K562 (cell line): ENCODE measurements around the gene CCP110. TPM values are rescaled to one million over a fixed set of nuclear protein-coding genes. Genes with fewer than 3 reads are reported as not detected.

Experiments
- CHAMP1 ChIP-seq: fragments of 450-650 bp; IDR thresholded peaks from 2 replicates; pipeline ENCODE4 v1.6.1; 2016; ENCODE audit warnings: mild to moderate bottlenecking
- DDX20 ChIP-seq: fragments of 450-650 bp; IDR thresholded peaks from 2 replicates; pipeline ENCODE4 v1.6.1; 2016; ENCODE audit warnings: missing genetic modification characterization, low read depth, mild to moderate bottlenecking, missing compliant biosample characterization, moderate library complexity
- DIDO1 ChIP-seq: fragments of 450-650 bp; IDR thresholded peaks from 2 replicates; pipeline ENCODE4 v1.6.1; 2016; ENCODE audit warnings: low read depth, missing biosample characterization, missing genetic modification characterization
- FOXK1 ChIP-seq: sonication (generic); formaldehyde crosslinking; IDR thresholded peaks from 2 replicates; pipeline ENCODE4 v1.8.0; 2022; ENCODE audit warnings: missing genetic modification reagents, mild to moderate bottlenecking, borderline replicate concordance
- HCFC1 ChIP-seq: IDR thresholded peaks from 2 replicates; pipeline ENCODE4 v1.6.1; 2012; ENCODE audit warnings: low read depth, low read length, improper control_type of control experiment
- HES1 ChIP-seq: fragments of 450-650 bp; IDR thresholded peaks from 2 replicates; pipeline ENCODE4 v1.6.1; 2016; ENCODE audit warnings: low read depth, mild to moderate bottlenecking, moderate library complexity
- KLF13 ChIP-seq: fragments of 450-650 bp; IDR thresholded peaks from 2 replicates; pipeline ENCODE4 v1.6.1; 2016; ENCODE audit warnings: missing genetic modification characterization, low read depth, mild to moderate bottlenecking, missing compliant biosample characterization, moderate library complexity, borderline replicate concordance
- KLF16 ChIP-seq: IDR thresholded peaks from 2 replicates; pipeline ENCODE4 v1.6.1; 2016; ENCODE audit warnings: antibody characterized with exemption
- PKNOX1 ChIP-seq: fragments of 450-650 bp; IDR thresholded peaks from 2 replicates; pipeline ENCODE4 v1.6.1; 2016
- POLR2AphosphoS5 ChIP-seq: IDR thresholded peaks from 2 replicates; pipeline ENCODE4 v1.6.1; 2011; ENCODE audit warnings: mild to moderate bottlenecking, low read depth, low read length, moderate library complexity; ENCODE audit not compliant: control insufficient read depth, insufficient read depth
- RAD51 ChIP-seq: fragments of 450-650 bp; IDR thresholded peaks from 2 replicates; pipeline ENCODE4 v1.7.1; 2016; ENCODE audit warnings: low read depth, mild to moderate bottlenecking, borderline replicate concordance
- RBM34 ChIP-seq: fragments of 200-400 bp; formaldehyde crosslinking; IDR thresholded peaks from 2 replicates; pipeline ENCODE4 v1.6.1; 2018; ENCODE audit warnings: low read length, borderline replicate concordance; ENCODE audit not compliant: insufficient read depth
- RCOR1 ChIP-seq, 2 experiments: IDR thresholded peaks; 2 replicates each; pipeline ENCODE4 v1.6.1; 2012; ENCODE audit warnings: low read depth in 2 of 2, low read length in 2 of 2, borderline replicate concordance in 1 of 2, improper control_type of control experiment in 1 of 2
- RUNX1 ChIP-seq: sonication (generic); IDR thresholded peaks from 2 replicates; pipeline ENCODE4 v1.6.1; 2016; ENCODE audit warnings: antibody characterized with exemption, low read depth
- SRF ChIP-seq, 2 experiments: fragments of 250-450, 450-650 bp in 1 of 2; sonication (Bioruptor Pico) in 1 of 2; sonication (generic) in 1 of 2; formaldehyde crosslinking; IDR thresholded peaks; 2 replicates each; pipeline versions ENCODE4 v1.5.0 to v1.5.1; 2020 to 2022; ENCODE audit warnings: mild to moderate bottlenecking in 1 of 2, missing genetic modification reagents in 1 of 2
- ZBTB2 ChIP-seq: fragments of 450-650 bp; IDR thresholded peaks from 2 replicates; pipeline ENCODE4 v1.6.1; 2016; ENCODE audit warnings: antibody characterized with exemption
- ZNF639 ChIP-seq, 2 experiments: fragments of 200-800 bp in 1 of 2; sonication (Bioruptor generic) in 1 of 2; sonication (generic) in 1 of 2; formaldehyde crosslinking in 1 of 2; IDR thresholded peaks in 1 of 2; conservative IDR thresholded peaks in 1 of 2; 2 replicates each; pipeline versions ENCODE4 v1.5.0 to v1.6.1; 2016 to 2020; ENCODE audit warnings: missing compliant biosample characterization in 1 of 2, missing genetic modification characterization in 1 of 2, missing genetic modification reagents in 1 of 2
- ZNF695 ChIP-seq: fragments of 450-650 bp; formaldehyde crosslinking; IDR thresholded peaks from 2 replicates; pipeline ENCODE4 v1.4.0; 2020; ENCODE audit warnings: mild to moderate bottlenecking, moderate library complexity
- polyA plus RNA-seq, 8 experiments: library from polyadenylated mRNA; depleted of rRNA in 4 of 8; stranded (reverse) in 5 of 8; unstranded in 3 of 8; fragments of >200 nt; fragmentation: Nextera tagmentation in 2 of 8; fragmentation: Illumina TruSeq in 1 of 8; extraction: Ambion mirVana in 2 of 8; extraction: Trizol in 1 of 8; gene quantifications; 2 replicates each; pipeline versions ENCODE4 v1.2.1 to v1.2.3, GENCODE V29; 2011 to 2014; ENCODE audit warnings: inconsistent platforms in 1 of 8, missing spikeins in 1 of 8
- total RNA-seq, 7 experiments: library from RNA; depleted of rRNA in 6 of 7; stranded (reverse); fragments of >200 nt in 6 of 7; fragmentation: Illumina TruSeq in 2 of 7; extraction: Trizol in 2 of 7; gene quantifications; 2 replicates each; pipeline versions ENCODE4 v1.2.1 to v1.2.3, GENCODE V29; 2011 to 2021; ENCODE audit warnings: low replicate concordance in 1 of 7

CCP110 gene
- total and polyA plus RNA-seq, 9 of the 15 experiments (the other 6 are each of a cell fraction or from before 2014, with no cell fraction given), result 3.5 to 16.1 (median 12.1) TPM

- 0 out of 2 replicates have a peak, but pooled peaks have one; percentile 13 for TF ChIP-seq CHAMP1
- TF ChIP-seq RCOR1 (IDR thresholded peaks at IDR 0.05; ENCODE audit: borderline replicate concordance in 1 of 2, low read depth in 2 of 2, low read length in 2 of 2), result 0 out of 4 replicates have a peak, but pooled peaks of 1 of the 2 experiments have one; percentile 2
- peak; percentile 88 for TF ChIP-seq RAD51
- TF ChIP-seq POLR2AphosphoS5, result peak; percentile 56
- TF ChIP-seq ZNF695 (CRISPR knock-in tag), result no peak
- peak; percentile 72; the same call in 1 of the 2 replicates for TF ChIP-seq ZBTB2
- peak in 1 of 2 experiments; percentile 84; a peak in 2 of 4 replicates for TF ChIP-seq ZNF639 (CRISPR knock-in tag; conservative IDR thresholded peaks at IDR 0.05 in 1 of 2, IDR thresholded peaks at IDR 0.05 in 1 of 2)
- 0 out of 2 replicates have a peak, but pooled peaks have one; percentile 2 for TF ChIP-seq RUNX1
- peak; percentile 58 for TF ChIP-seq PKNOX1
- TF ChIP-seq DDX20 (tag), result no peak
- no peak; the same call in 1 of the 2 replicates for TF ChIP-seq FOXK1 (CRISPR knock-in tag)
- 0 out of 2 replicates have a peak, but pooled peaks have one; percentile 6 for TF ChIP-seq KLF16
- TF ChIP-seq RBM34, result no peak
- 0 out of 2 replicates have a peak, but pooled peaks have one; percentile 6 for TF ChIP-seq DIDO1 (tag)
- peak; percentile 96 for TF ChIP-seq HCFC1
- TF ChIP-seq KLF13 (tag), result peak; percentile 43; the same call in 1 of the 2 replicates
- no peak for TF ChIP-seq HES1
- TF ChIP-seq SRF (CRISPR knock-in tag; IDR thresholded peaks at IDR 0.05), result no peak
Measured at GRCh38 chr16:19555186-19555937, 31.6 kb downstream of the CCP110 start, which contains the start of gene VPS35L (continued).
